CD4-positive, alpha-beta T cell treated with Interleukin-1 beta for 1 hour (primary cell): ENCODE results near the gene TARBP2.
"Not testable (repeated sequence)": the region's sequence is repeated elsewhere in the genome, so short reads cannot be mapped to it uniquely, and the experiment has no call there.

Source experiments
- DNase-seq, 2 donors: peaks; one replicate each; pipeline ENCODE4 v3.0.0-alpha.2; 2020 to 2022

TARBP2 gene

GRCh38 chr12:53476769-53477209 is 24.3 kb upstream of the TARBP2 start:
- peak in 1 of 2 donors; percentile 40 for DNase-seq

GRCh38 chr12:53478865-53479264 is 22.2 kb upstream of the TARBP2 start:
- no peak for DNase-seq

- DNase-seq: no peak
Measured at GRCh38 chr12:53479331-53479730, 21.8 kb upstream of the TARBP2 start.

GRCh38 chr12:53480491-53481442 is 20.3 kb upstream of the TARBP2 start:
- DNase-seq: no peak

GRCh38 chr12:53481458-53481857 is 19.6 kb upstream of the TARBP2 start:
- DNase-seq: not testable (repeated sequence)

- DNase-seq: peak in 1 of 2 donors; percentile 18
Measured at GRCh38 chr12:53481939-53482586, 19.0 kb upstream of the TARBP2 start.

- no peak for DNase-seq
Measured at GRCh38 chr12:53482626-53483168, 18.4 kb upstream of the TARBP2 start.

- DNase-seq: no peak
Measured at GRCh38 chr12:53483225-53483978, 17.7 kb upstream of the TARBP2 start.

GRCh38 chr12:53483979-53484377 is 17.1 kb upstream of the TARBP2 start:
- DNase-seq: no peak

- DNase-seq: no peak
Measured at GRCh38 chr12:53484686-53485575, 16.2 kb upstream of the TARBP2 start.

- DNase-seq: no peak
Measured at GRCh38 chr12:53485955-53486735, 14.9 kb upstream of the TARBP2 start.

- no peak for DNase-seq
Measured at GRCh38 chr12:53486736-53487487, 14.2 kb upstream of the TARBP2 start.

- no peak for DNase-seq
Measured at GRCh38 chr12:53489242-53489864, 11.7 kb upstream of the TARBP2 start.

GRCh38 chr12:53492188-53492587 is 8.9 kb upstream of the TARBP2 start:
- peak in 1 of 2 donors; percentile 20 for DNase-seq

- peak; percentile 90 to 91 for DNase-seq
Measured at GRCh38 chr12:53492830-53493609, 8.1 kb upstream of the TARBP2 start.

- DNase-seq: no peak
Measured at GRCh38 chr12:53493610-53494391, 7.3 kb upstream of the TARBP2 start.

- no peak for DNase-seq
Measured at GRCh38 chr12:53495903-53496751, 5.0 kb upstream of the TARBP2 start.
